ENCODE results near the gene ASH1L. TPM values are rescaled to one million over a fixed set of nuclear protein-coding genes. Genes with fewer than 3 reads are reported as not detected.
"Not testable (repeated sequence)": the region's sequence is repeated elsewhere in the genome, so short reads cannot be mapped to it uniquely, and the experiment has no call there.

ASH1L gene
- total RNA-seq, 2 donors from 2014 or later: 40.3 to 47.2 TPM

- DNase-seq: no peak
- H3K4me3 Mint-ChIP-seq: no peak overlapping the region
- no peaks in the 10 kb centered on the region for H3K36me3 Mint-ChIP-seq (ENCODE audit: insufficient read depth in 2 of 2)
- H3K27ac Mint-ChIP-seq: no peak overlapping the region
- peaks cover 7% of the 10 kb centered on the region for H3K4me1 Mint-ChIP-seq (ENCODE audit: low read depth)
- H3K27me3 Mint-ChIP-seq (ENCODE audit: low read depth): peaks cover 34% of the 10 kb centered on the region
- ATAC-seq (replicated peaks in 1 of 2): no peak
- H3K9me3 Mint-ChIP-seq: no peaks in the 10 kb centered on the region
These were observed 265.9 kb downstream of the ASH1L start for GRCh38 chr1:155296661-155297060.

GRCh38 chr1:155295942-155296267 lies 266.7 kb downstream of the ASH1L start:
- Mint-ChIP-seq H3K4me3 (no peak overlapping the region), H3K27me3 (ENCODE audit: low read depth) (peaks cover 34% of the 10 kb centered on the region), H3K9me3 (no peaks in the 10 kb centered on the region), H3K27ac (no peak overlapping the region), H3K36me3 (ENCODE audit: insufficient read depth in 2 of 2) (no peaks in the 10 kb centered on the region), H3K4me1 (ENCODE audit: low read depth) (peaks cover 7% of the 10 kb centered on the region)
- no peak for ATAC-seq (replicated peaks in 1 of 2)
- no peak for DNase-seq

GRCh38 chr1:155295183-155295941 lies 267.2 kb downstream of the ASH1L start:
- DNase-seq (no peak), ATAC-seq (replicated peaks in 1 of 2) (peak in 1 of 2 donors; percentile 39)
- peaks cover 34% of the 10 kb centered on the region for H3K27me3 Mint-ChIP-seq (ENCODE audit: low read depth)
- peaks cover 7% of the 10 kb centered on the region for H3K4me1 Mint-ChIP-seq (ENCODE audit: low read depth)
- H3K9me3 Mint-ChIP-seq: no peaks in the 10 kb centered on the region
- no peak overlapping the region for H3K4me3 Mint-ChIP-seq
- H3K27ac Mint-ChIP-seq: no peak overlapping the region
- no peaks in the 10 kb centered on the region for H3K36me3 Mint-ChIP-seq (ENCODE audit: insufficient read depth in 2 of 2)

- no peak overlapping the region for H3K27ac Mint-ChIP-seq
- DNase-seq: no peak
- H3K36me3 Mint-ChIP-seq (ENCODE audit: insufficient read depth in 2 of 2): no peaks in the 10 kb centered on the region
- H3K4me3 Mint-ChIP-seq: peak overlapping the region in 1 of 2 donors; percentile 65
- H3K27me3 Mint-ChIP-seq (ENCODE audit: low read depth): peaks cover 34% of the 10 kb centered on the region
- H3K9me3 Mint-ChIP-seq: no peaks in the 10 kb centered on the region
- peak in 1 of 2 donors; percentile 7 for ATAC-seq (replicated peaks in 1 of 2)
- H3K4me1 Mint-ChIP-seq (ENCODE audit: low read depth): peaks cover 7% of the 10 kb centered on the region
These were observed 268.0 kb downstream of the ASH1L start for GRCh38 chr1:155294520-155295182.

GRCh38 chr1:155293086-155293749 lies 269.4 kb downstream of the ASH1L start:
- Mint-ChIP-seq H3K9me3 (no peaks in the 10 kb centered on the region), H3K27me3 (ENCODE audit: low read depth) (peaks cover 34% of the 10 kb centered on the region)
- ATAC-seq (replicated peaks in 1 of 2): no peak

GRCh38 chr1:155291006-155291405 lies 271.6 kb downstream of the ASH1L start:
- H3K36me3 Mint-ChIP-seq (ENCODE audit: insufficient read depth in 2 of 2); ATAC-seq (replicated peaks in 1 of 2); DNase-seq; H3K9me3 Mint-ChIP-seq; H3K27ac Mint-ChIP-seq; H3K4me3 Mint-ChIP-seq; H3K4me1 Mint-ChIP-seq (ENCODE audit: low read depth): not testable (repeated sequence)
- H3K27me3 Mint-ChIP-seq (ENCODE audit: low read depth): peaks cover 18% of the 10 kb centered on the region

More at GRCh38 chr1:155293086-155293749, 269.4 kb downstream of the ASH1L start:
- peaks cover 7% of the 10 kb centered on the region for H3K4me1 Mint-ChIP-seq (ENCODE audit: low read depth)
- DNase-seq: no peak
- H3K27ac Mint-ChIP-seq: no peak overlapping the region
- no peak overlapping the region for H3K4me3 Mint-ChIP-seq
- H3K36me3 Mint-ChIP-seq (ENCODE audit: insufficient read depth in 2 of 2): no peaks in the 10 kb centered on the region

GRCh38 chr1:155287987-155288543 lies 274.5 kb downstream of the ASH1L start:
- no peak overlapping the region for H3K4me3 Mint-ChIP-seq
- H3K27me3 Mint-ChIP-seq (ENCODE audit: low read depth): no peaks in the 10 kb centered on the region
- no peak overlapping the region for H3K27ac Mint-ChIP-seq
- H3K36me3 Mint-ChIP-seq (ENCODE audit: insufficient read depth in 2 of 2): no peaks in the 10 kb centered on the region
- DNase-seq: no peak
- no peaks in the 10 kb centered on the region for H3K4me1 Mint-ChIP-seq (ENCODE audit: low read depth)
- ATAC-seq (replicated peaks in 1 of 2): no peak
- no peaks in the 10 kb centered on the region for H3K9me3 Mint-ChIP-seq

GRCh38 chr1:155286544-155286943 lies 276.1 kb downstream of the ASH1L start:
- Mint-ChIP-seq H3K9me3 (no peaks in the 10 kb centered on the region), H3K27me3 (ENCODE audit: low read depth) (no peaks in the 10 kb centered on the region), H3K36me3 (ENCODE audit: insufficient read depth in 2 of 2) (no peaks in the 10 kb centered on the region), H3K4me1 (ENCODE audit: low read depth) (no peaks in the 10 kb centered on the region), H3K27ac (no peak overlapping the region), H3K4me3 (no peak overlapping the region)
- no peak for ATAC-seq (replicated peaks in 1 of 2)
- DNase-seq: no peak

GRCh38 chr1:155285631-155286044 lies 277.0 kb downstream of the ASH1L start:
- no peak for ATAC-seq (replicated peaks in 1 of 2)
- DNase-seq: no peak
- Mint-ChIP-seq H3K27me3 (ENCODE audit: low read depth) (no peaks in the 10 kb centered on the region), H3K4me3 (no peak overlapping the region), H3K36me3 (ENCODE audit: insufficient read depth in 2 of 2) (no peaks in the 10 kb centered on the region), H3K4me1 (ENCODE audit: low read depth) (no peaks in the 10 kb centered on the region), H3K27ac (no peak overlapping the region), H3K9me3 (no peaks in the 10 kb centered on the region)

Other genes starting within 250 kb of the ASH1L start
- 10 to 100 TPM; 20.5 to 26.8 TPM for gene RUSC1, start 241.9 kb downstream of the ASH1L start, total RNA-seq
- gene MSTO1, start 47.4 kb upstream of the ASH1L start, total RNA-seq: 10 to 100 TPM; 41.6 to 53.3 TPM
- gene YY1AP1, start 126.0 kb upstream of the ASH1L start, total RNA-seq: 10 to 100 TPM; 94.5 to 98.9 TPM
- 100 to 1,000 TPM; 123 to 135 TPM for gene DAP3, start 126.3 kb upstream of the ASH1L start, total RNA-seq